Measurements from ENCODE around the gene HEXIM1. TPM values are rescaled to one million over a fixed set of nuclear protein-coding genes. Genes with fewer than 3 reads are reported as not detected.

HEXIM1 gene
- total RNA-seq, 4 donors from 2014 or later: 32.1 to 58.2 (median 45.3) TPM

- peak overlapping the region in 3 of 4 donors; percentile 18 to 55 (median 25) for H3K27ac ChIP-seq (replicated peaks in 1 of 4)
- no peaks in the 10 kb centered on the region for H3K9me3 ChIP-seq
- DNase-seq (ENCODE audit: extremely low spot score): no peak
- intact Hi-C loops (cut with DNase I): no loop called here
- WGBS: 89% methylated on average over 9 of the region's 9 CpGs
- peaks cover 36 to 61% (median 39%) of the 10 kb centered on the region in 4 donors for H3K4me1 ChIP-seq
- no peak for TF ChIP-seq POLR2A (IDR thresholded peaks at IDR 0.05; ENCODE audit: low read depth)
- peaks cover 48 to 97% (median 93%) of the 10 kb centered on the region in 4 donors for H3K36me3 ChIP-seq
- no peaks in the 10 kb centered on the region for H3K27me3 ChIP-seq
- no peak overlapping the region for H3K4me3 ChIP-seq
These were observed 45.4 kb upstream of the HEXIM1 start for GRCh38 chr17:45102856-45103255.

GRCh38 chr17:45103269-45103795, 44.9 kb upstream of the HEXIM1 start:
- intact Hi-C loops (cut with DNase I): no loop called here
- 74% methylated on average over 8 of the region's 9 CpGs for WGBS

GRCh38 chr17:45104029-45104428, 44.2 kb upstream of the HEXIM1 start:
- intact Hi-C loops (cut with DNase I): no loop called here
- no peak overlapping the region for H3K27ac ChIP-seq (replicated peaks in 1 of 4)
- TF ChIP-seq EP300 (IDR thresholded peaks at IDR 0.05): no peak
- WGBS: 86% methylated on average over 3 of the region's 8 CpGs
- H3K9me3 ChIP-seq: no peaks in the 10 kb centered on the region
- H3K4me1 ChIP-seq: peaks cover 36 to 53% (median 39%) of the 10 kb centered on the region in 4 donors
- no peak overlapping the region for H3K4me3 ChIP-seq
- H3K36me3 ChIP-seq: peaks cover 41 to 98% (median 90%) of the 10 kb centered on the region in 4 donors
- DNase-seq (ENCODE audit: extremely low spot score): no peak
- H3K27me3 ChIP-seq: no peaks in the 10 kb centered on the region

More at GRCh38 chr17:45103269-45103795, 44.9 kb upstream of the HEXIM1 start:
- H3K4me1 ChIP-seq: peaks cover 36 to 57% (median 39%) of the 10 kb centered on the region in 4 donors
- H3K27ac ChIP-seq (replicated peaks in 1 of 4): no peak overlapping the region
- peaks cover 43 to 97% (median 93%) of the 10 kb centered on the region in 4 donors for H3K36me3 ChIP-seq
- no peaks in the 10 kb centered on the region for H3K9me3 ChIP-seq
- H3K4me3 ChIP-seq: no peak overlapping the region
- DNase-seq (ENCODE audit: extremely low spot score): no peak
- TF ChIP-seq EP300 (IDR thresholded peaks at IDR 0.05): no peak
- TF ChIP-seq POLR2A (IDR thresholded peaks at IDR 0.05; ENCODE audit: low read depth): no peak
- no peak for TF ChIP-seq CTCF (IDR thresholded peaks at IDR 0.05)
- no peak for TF ChIP-seq POLR2AphosphoS5 (IDR thresholded peaks at IDR 0.05)
- no peaks in the 10 kb centered on the region for H3K27me3 ChIP-seq

GRCh38 chr17:45104497-45104896, 43.8 kb upstream of the HEXIM1 start:
- no peaks in the 10 kb centered on the region for H3K27me3 ChIP-seq
- intact Hi-C loops (cut with DNase I): no loop called here
- no peak for DNase-seq (ENCODE audit: extremely low spot score)
- no peak overlapping the region for H3K4me3 ChIP-seq
- no peaks in the 10 kb centered on the region for H3K9me3 ChIP-seq
- no peak for TF ChIP-seq POLR2A (IDR thresholded peaks at IDR 0.05; ENCODE audit: low read depth)
- TF ChIP-seq CTCF (IDR thresholded peaks at IDR 0.05): no peak
- TF ChIP-seq EP300 (IDR thresholded peaks at IDR 0.05): no peak
- no peak for TF ChIP-seq POLR2AphosphoS5 (IDR thresholded peaks at IDR 0.05)
- peaks cover 37 to 53% (median 39%) of the 10 kb centered on the region in 4 donors for H3K4me1 ChIP-seq
- H3K27ac ChIP-seq (replicated peaks in 1 of 4): peak overlapping the region in 1 of 4 donors; percentile 1
- WGBS: 86% methylated on average over 6 of the region's 6 CpGs
- peaks cover 39 to 98% (median 87%) of the 10 kb centered on the region in 4 donors for H3K36me3 ChIP-seq

- peaks cover 43 to 57% (median 45%) of the 10 kb centered on the region in 4 donors for H3K4me1 ChIP-seq
These were observed 43.2 kb upstream of the HEXIM1 start for GRCh38 chr17:45104907-45105624.

More at GRCh38 chr17:45104907-45105624, 43.2 kb upstream of the HEXIM1 start:
- no peak for DNase-seq (ENCODE audit: extremely low spot score)
- Histone ChIP-seq H3K9me3 (no peaks in the 10 kb centered on the region), H3K4me3 (no peak overlapping the region), H3K27ac (replicated peaks in 1 of 4) (peak overlapping the region in 1 of 4 donors; percentile 23), H3K36me3 (peaks cover 34 to 93% (median 82%) of the 10 kb centered on the region in 4 donors), H3K27me3 (no peaks in the 10 kb centered on the region)
- intact Hi-C loops (cut with DNase I): no loop called here
- no peak for TF ChIP-seq CTCF (IDR thresholded peaks at IDR 0.05)
- no peak for TF ChIP-seq EP300 (IDR thresholded peaks at IDR 0.05)
- TF ChIP-seq POLR2A (IDR thresholded peaks at IDR 0.05; ENCODE audit: low read depth): no peak
- TF ChIP-seq POLR2AphosphoS5 (IDR thresholded peaks at IDR 0.05): no peak
- 81% methylated on average over 11 of the region's 17 CpGs for WGBS
